ENCODE results near the gene BAG3.

Gene BAG3

GRCh38 chr10:119651514-119652360, 557 bp downstream of the BAG3 start:
- H4K20me1 ChIP-seq (ENCODE audit: control insufficient read depth, insufficient read depth, low read depth, low read length), result no peaks in the 10 kb centered on the region
- no peaks in the 10 kb centered on the region for H3K79me2 ChIP-seq (ENCODE audit: control insufficient read depth, low read length)
- no peaks in the 10 kb centered on the region for H3K36me3 ChIP-seq (ENCODE audit: control insufficient read depth, low read length)
- peak; percentile 59; the same call in 1 of the 2 replicates for TF ChIP-seq EZH2phosphoT487 (IDR thresholded peaks at IDR 0.05; ENCODE audit: borderline replicate concordance, low read length)
- no peak for TF ChIP-seq CTCF (IDR thresholded peaks at IDR 0.05; ENCODE audit: low read depth, low read length, poor library complexity, severe bottlenecking)
- H3K4me3 ChIP-seq (ENCODE audit: low read length), result peak overlapping the region; percentile 79
- no peaks in the 10 kb centered on the region for H3K9me3 ChIP-seq (ENCODE audit: control insufficient read depth, insufficient read depth, low read length)
- H3K27ac ChIP-seq (ENCODE audit: low read depth, low read length), result no peak overlapping the region
- H3K4me2 ChIP-seq (ENCODE audit: low read length), result peak overlapping the region; percentile 78
- no peaks in the 10 kb centered on the region for H3K9me2 ChIP-seq (replicated peaks; ENCODE audit: control insufficient read depth, low read length)
- H3K27me3 ChIP-seq (ENCODE audit: control insufficient read depth, low read length), result peaks cover 15% of the 10 kb centered on the region
- peaks cover 15% of the 10 kb centered on the region for H3F3A ChIP-seq (ENCODE audit: control insufficient read depth, insufficient read depth)
- H3K4me1 ChIP-seq (ENCODE audit: control insufficient read depth, low read length), result peaks cover 21% of the 10 kb centered on the region

GRCh38 chr10:119652361-119652730, 1.2 kb downstream of the BAG3 start:
- H4K20me1 ChIP-seq (ENCODE audit: control insufficient read depth, insufficient read depth, low read depth, low read length), result no peaks in the 10 kb centered on the region
- H3K9me3 ChIP-seq (ENCODE audit: control insufficient read depth, insufficient read depth, low read length), result no peaks in the 10 kb centered on the region
- TF ChIP-seq EZH2phosphoT487 (IDR thresholded peaks at IDR 0.05; ENCODE audit: borderline replicate concordance, low read length) (no peak), CTCF (IDR thresholded peaks at IDR 0.05; ENCODE audit: low read depth, low read length, poor library complexity, severe bottlenecking) (no peak)
- H3K27ac ChIP-seq (ENCODE audit: low read depth, low read length), result no peak overlapping the region
- H3K9me2 ChIP-seq (replicated peaks; ENCODE audit: control insufficient read depth, low read length), result no peaks in the 10 kb centered on the region
- H3K4me2 ChIP-seq (ENCODE audit: low read length), result peak overlapping the region; percentile 78
- H3K4me1 ChIP-seq (ENCODE audit: control insufficient read depth, low read length), result peaks cover 21% of the 10 kb centered on the region
- H3K79me2 ChIP-seq (ENCODE audit: control insufficient read depth, low read length), result no peaks in the 10 kb centered on the region
- peaks cover 15% of the 10 kb centered on the region for H3K27me3 ChIP-seq (ENCODE audit: control insufficient read depth, low read length)
- H3K36me3 ChIP-seq (ENCODE audit: control insufficient read depth, low read length), result no peaks in the 10 kb centered on the region
- H3F3A ChIP-seq (ENCODE audit: control insufficient read depth, insufficient read depth), result peaks cover 15% of the 10 kb centered on the region
- H3K4me3 ChIP-seq (ENCODE audit: low read length), result peak overlapping the region; percentile 79

- no peaks in the 10 kb centered on the region for H3K79me2 ChIP-seq (ENCODE audit: control insufficient read depth, low read length)
- H3K9me3 ChIP-seq (ENCODE audit: control insufficient read depth, insufficient read depth, low read length), result no peaks in the 10 kb centered on the region
- peaks cover 15% of the 10 kb centered on the region for H3K27me3 ChIP-seq (ENCODE audit: control insufficient read depth, low read length)
- H3K9me2 ChIP-seq (replicated peaks; ENCODE audit: control insufficient read depth, low read length), result no peaks in the 10 kb centered on the region
- H3K4me2 ChIP-seq (ENCODE audit: low read length), result no peak overlapping the region
- TF ChIP-seq EZH2phosphoT487 (IDR thresholded peaks at IDR 0.05; ENCODE audit: borderline replicate concordance, low read length) (no peak), CTCF (IDR thresholded peaks at IDR 0.05; ENCODE audit: low read depth, low read length, poor library complexity, severe bottlenecking) (no peak)
- H3K36me3 ChIP-seq (ENCODE audit: control insufficient read depth, low read length), result no peaks in the 10 kb centered on the region
- H3F3A ChIP-seq (ENCODE audit: control insufficient read depth, insufficient read depth), result peaks cover 15% of the 10 kb centered on the region
- H3K27ac ChIP-seq (ENCODE audit: low read depth, low read length), result no peak overlapping the region
- peaks cover 21% of the 10 kb centered on the region for H3K4me1 ChIP-seq (ENCODE audit: control insufficient read depth, low read length)
- no peak overlapping the region for H3K4me3 ChIP-seq (ENCODE audit: low read length)
- no peaks in the 10 kb centered on the region for H4K20me1 ChIP-seq (ENCODE audit: control insufficient read depth, insufficient read depth, low read depth, low read length)
These were observed 2.0 kb downstream of the BAG3 start for GRCh38 chr10:119653209-119653608.

Measured in DOHH2 (cell line).